NCI-H460 (cell line): ENCODE data around the gene IGFBP2. TPM values are rescaled to one million over a fixed set of nuclear protein-coding genes. Genes with fewer than 3 reads are reported as not detected.
"Not testable (repeated sequence)": the region's sequence is repeated elsewhere in the genome, so short reads cannot be mapped to it uniquely, and the experiment has no call there.

ENCODE experiments used
- DNase-seq: peaks from one replicate; pipeline ENCODE4 v3.0.0-alpha.2; 2016; ENCODE audit warnings: low read depth; ENCODE audit errors: extremely low read depth
- polyA plus RNA-seq: library from polyadenylated mRNA; depleted of rRNA; stranded (reverse); fragments of >200 nt; gene quantifications from 2 replicates; pipeline ENCODE4 v1.2.3, GENCODE V29; 2014; cell fraction: nucleus; rRNA removed
- total RNA-seq: library from RNA; depleted of rRNA; stranded (reverse); fragments of >200 nt; shearing (Covaris generic); gene quantifications from 2 replicates; pipeline ENCODE4 v1.2.3, GENCODE V29; 2014; rRNA removed

IGFBP2 gene
- 245 and 294 TPM in 2 replicates for total RNA-seq
- polyA plus RNA-seq = 576 TPM in 2 replicates

GRCh38 chr2:216632952-216633615, at the start of gene IGFBP2:
Gene IGFBP2, plus strand, starts transcription at chr2:216633420. Its CDS starts 104 bp downstream, at chr2:216633524.
- peak; percentile 44 for DNase-seq

GRCh38 chr2:216583606-216584005, 49.6 kb upstream of the IGFBP2 start:
- DNase-seq = no peak

GRCh38 chr2:216584112-216584511, 49.1 kb upstream of the IGFBP2 start:
- DNase-seq = no peak

- DNase-seq = no peak
These were observed 47.8 kb upstream of the IGFBP2 start for GRCh38 chr2:216585441-216585840.

- no peak for DNase-seq
These were observed 44.1 kb upstream of the IGFBP2 start for GRCh38 chr2:216588861-216589710.

- no peak for DNase-seq
These were observed 43.4 kb upstream of the IGFBP2 start for GRCh38 chr2:216589791-216590190.

GRCh38 chr2:216590780-216591179, 42.4 kb upstream of the IGFBP2 start:
- DNase-seq = no peak

GRCh38 chr2:216591480-216591879, 41.7 kb upstream of the IGFBP2 start:
- no peak for DNase-seq

GRCh38 chr2:216594081-216594480, 39.1 kb upstream of the IGFBP2 start:
- DNase-seq = no peak

- DNase-seq = peak; percentile 29
These were observed 36.8 kb upstream of the IGFBP2 start for GRCh38 chr2:216596236-216596979.

- peak; percentile 22 for DNase-seq
These were observed 36.2 kb upstream of the IGFBP2 start for GRCh38 chr2:216596980-216597509.

GRCh38 chr2:216597825-216598224, 35.4 kb upstream of the IGFBP2 start:
- not testable (repeated sequence) for DNase-seq

- no peak for DNase-seq
These were observed 31.4 kb upstream of the IGFBP2 start for GRCh38 chr2:216601632-216602409.

- no peak for DNase-seq
These were observed 30.0 kb upstream of the IGFBP2 start for GRCh38 chr2:216603010-216603883.

GRCh38 chr2:216603884-216604245, 29.4 kb upstream of the IGFBP2 start:
- DNase-seq = no peak

GRCh38 chr2:216604458-216604857, 28.8 kb upstream of the IGFBP2 start:
- no peak for DNase-seq

- DNase-seq = no peak
These were observed 26.5 kb upstream of the IGFBP2 start for GRCh38 chr2:216606551-216607276.

GRCh38 chr2:216607277-216607560, 26.0 kb upstream of the IGFBP2 start:
- no peak for DNase-seq

- DNase-seq = no peak
These were observed 24.7 kb upstream of the IGFBP2 start for GRCh38 chr2:216608525-216608924.
